ENCODE measurements around the gene MAB21L2. TPM values are rescaled to one million over a fixed set of nuclear protein-coding genes. Genes with fewer than 3 reads are reported as not detected.

Gene MAB21L2
- total and polyA plus RNA-seq, 10 of the 15 experiments (the other 5 are each of a cell fraction or from before 2014, with no cell fraction given): 0.11 to 0.25 TPM; not detected in 8

- Histone ChIP-seq H3K9ac (ENCODE audit: control insufficient read depth, insufficient read depth, low read length) (no peak overlapping the region), H3K4me1 (ENCODE audit: control insufficient read depth, insufficient read depth, low read length) (no peaks in the 10 kb centered on the region), H4K20me1 (ENCODE audit: control insufficient read depth, insufficient read depth) (no peaks in the 10 kb centered on the region), H3K9me3 (replicated peaks; ENCODE audit: control insufficient read depth, insufficient read depth, low read length) (peaks cover 17% of the 10 kb centered on the region; the same call in 2 of the 3 replicates), H3K27ac (ENCODE audit: control insufficient read depth, insufficient read depth) (no peak overlapping the region), H3K36me3 (ENCODE audit: control insufficient read depth in 2 of 2, insufficient read depth in 2 of 2, low read length in 1 of 2) (peaks cover 7 to 27% of the 10 kb centered on the region in 2 experiments), H3K27me3 (replicated peaks in 1 of 2; ENCODE audit: control insufficient read depth in 2 of 2, insufficient read depth in 2 of 2, low read length in 1 of 2) (no peaks in the 10 kb centered on the region), H3K4me2 (ENCODE audit: control insufficient read depth, insufficient read depth) (no peak overlapping the region), H2AFZ (ENCODE audit: control insufficient read depth, low read depth, low read length) (no peak overlapping the region), H3K4me3 (no peak overlapping the region), H3K79me2 (ENCODE audit: control insufficient read depth, insufficient read depth, low read length) (no peaks in the 10 kb centered on the region)
- SMC1A ChIA-PET (ENCODE audit: uncharacterized antibody, unreplicated experiment): interaction anchor here (1.3 to 2.1 kb wide), 2 partner anchors 10 to 13 kb away, joined by 3 to 7 read pairs; no protein-coding TSS in a partner anchor
- BruUV-seq (replicated peaks): no TSS peak
- TF ChIP-seq ATF3 (IDR thresholded peaks at IDR 0.05; ENCODE audit: borderline replicate concordance, extremely low read depth, low read depth, low read length) (no peak), NR2C1 (IDR thresholded peaks at IDR 0.05) (no peak), REST (IDR thresholded peaks at IDR 0.05; ENCODE audit: low read depth, low read length) (no peak), USF2 (IDR thresholded peaks at IDR 0.05; ENCODE audit: borderline replicate concordance, low read depth, low read length) (no peak), ETV6 (conservative IDR thresholded peaks at IDR 0.05 in 1 of 2, IDR thresholded peaks at IDR 0.05 in 1 of 2; ENCODE audit: borderline replicate concordance in 1 of 2, low read depth in 1 of 2) (no peak), KDM1A (IDR thresholded peaks at IDR 0.05; ENCODE audit: borderline replicate concordance) (no peak), SKIL (IDR thresholded peaks at IDR 0.05; ENCODE audit: low read depth, poor library complexity, severe bottlenecking) (no peak), POLR2A (IDR thresholded peaks at IDR 0.05; ENCODE audit: low read depth, low read length) (no peak), RCOR1 (conservative IDR thresholded peaks at IDR 0.05; ENCODE audit: low read depth, low read length) (no peak), EZH2 (IDR thresholded peaks at IDR 0.05; ENCODE audit: borderline replicate concordance, control insufficient read depth, low read depth, low read length) (no peak)
- ATAC-seq (no peak), DNase-seq (ENCODE audit: low read depth, low spot score) (no peak), FAIRE-seq (no peak)
- in situ Hi-C loops (cut with MboI) (no loop called here), intact Hi-C loops (cut with micrococcal nuclease; ENCODE audit: unreplicated experiment) (no loop called here)
- CTCF ChIA-PET: no interaction called here
- RAD21 ChIA-PET (ENCODE audit: unreplicated experiment): no interaction called here
- 96% methylated on average over 10 of the region's 11 CpGs for WGBS (ENCODE audit: insufficient coverage, insufficient replicate concordance, low lambda C conversion rate, missing lambda C conversion rate)
- POLR2A ChIA-PET: no interaction called here
These were observed 2.4 kb downstream of the MAB21L2 start for GRCh38 chr4:150584111-150584915.

Measured in GM12878 (cell line).